Esophagus muscularis mucosa (tissue), 4 donors: ENCODE results near the gene PCDH9.

Source experiments
- EP300 ChIP-seq: sonication (generic); formaldehyde crosslinking; IDR thresholded peaks from one replicate; pipeline ENCODE4 v1.6.1; 2017; ENCODE audit warnings: antibody characterized with exemption
- POLR2A ChIP-seq: fragments of 450-650 bp; IDR thresholded peaks from one replicate; pipeline ENCODE4 v1.6.1; 2017; ENCODE audit warnings: antibody characterized with exemption, moderate library complexity, mild to moderate bottlenecking, low read depth
- POLR2AphosphoS5 ChIP-seq, 2 donors: sonication (generic); formaldehyde crosslinking; IDR thresholded peaks; one replicate each; pipeline ENCODE4 v1.6.1; 2017; ENCODE audit warnings: antibody characterized with exemption in 2 of 2
- TF ChIP-seq, protein P1 (sequence below), 3 experiments: fragments of 200-600 bp in 2 of 3; fragments of 450-650 bp in 1 of 3; sonication (generic) in 2 of 3; IDR thresholded peaks; one replicate each; pipeline ENCODE4 v1.5.1; 2017 to 2019; ENCODE audit warnings: antibody characterized with exemption in 3 of 3, mild to moderate bottlenecking in 2 of 3, moderate library complexity in 1 of 3

GRCh38 chr13:67150608-67151007, 79.5 kb downstream of the PCDH9 start:
- TF ChIP-seq, protein P1, sequence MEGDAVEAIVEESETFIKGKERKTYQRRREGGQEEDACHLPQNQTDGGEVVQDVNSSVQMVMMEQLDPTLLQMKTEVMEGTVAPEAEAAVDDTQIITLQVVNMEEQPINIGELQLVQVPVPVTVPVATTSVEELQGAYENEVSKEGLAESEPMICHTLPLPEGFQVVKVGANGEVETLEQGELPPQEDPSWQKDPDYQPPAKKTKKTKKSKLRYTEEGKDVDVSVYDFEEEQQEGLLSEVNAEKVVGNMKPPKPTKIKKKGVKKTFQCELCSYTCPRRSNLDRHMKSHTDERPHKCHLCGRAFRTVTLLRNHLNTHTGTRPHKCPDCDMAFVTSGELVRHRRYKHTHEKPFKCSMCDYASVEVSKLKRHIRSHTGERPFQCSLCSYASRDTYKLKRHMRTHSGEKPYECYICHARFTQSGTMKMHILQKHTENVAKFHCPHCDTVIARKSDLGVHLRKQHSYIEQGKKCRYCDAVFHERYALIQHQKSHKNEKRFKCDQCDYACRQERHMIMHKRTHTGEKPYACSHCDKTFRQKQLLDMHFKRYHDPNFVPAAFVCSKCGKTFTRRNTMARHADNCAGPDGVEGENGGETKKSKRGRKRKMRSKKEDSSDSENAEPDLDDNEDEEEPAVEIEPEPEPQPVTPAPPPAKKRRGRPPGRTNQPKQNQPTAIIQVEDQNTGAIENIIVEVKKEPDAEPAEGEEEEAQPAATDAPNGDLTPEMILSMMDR (IDR thresholded peaks at IDR 0.05): no peak
- TF ChIP-seq POLR2AphosphoS5 (IDR thresholded peaks at IDR 0.05): no peak
- no peak for TF ChIP-seq POLR2A
- no peak for TF ChIP-seq EP300
